Measurements from ENCODE around the gene PGPEP1.
A peak's percentile ranks its signal among the peaks of the same experiment; 100 is the strongest.

Gene PGPEP1

GRCh38 chr19:18417250-18418028, 77.0 kb downstream of the PGPEP1 start:
- DNase-seq (ENCODE audit: extremely low read depth in 1 of 2, low read depth in 1 of 2), result no peak

DNA sequence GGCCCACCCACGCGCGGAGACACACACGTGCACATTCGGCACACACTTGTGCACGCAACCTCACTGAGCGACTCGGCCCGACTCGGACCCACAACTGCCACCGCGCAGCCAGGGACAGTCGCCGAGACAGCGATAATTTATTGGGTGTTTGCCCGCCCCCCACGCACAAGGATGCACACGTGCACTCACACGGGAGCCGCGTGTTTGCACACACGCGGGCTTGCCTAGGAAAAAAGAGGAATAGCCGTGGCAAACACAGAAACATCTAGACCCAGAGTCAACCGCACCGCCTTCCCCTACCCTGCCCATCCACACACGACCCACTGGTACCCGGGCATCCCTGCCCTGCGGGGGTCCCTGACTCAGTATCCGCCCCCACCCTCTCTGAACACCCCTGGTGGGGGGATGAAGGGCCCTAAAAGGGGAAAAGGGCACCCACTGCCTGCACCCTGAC, 77.7 kb downstream of the PGPEP1 start:
- DNase-seq (ENCODE audit: extremely low read depth in 1 of 2, low read depth in 1 of 2), result no peak

DNA sequence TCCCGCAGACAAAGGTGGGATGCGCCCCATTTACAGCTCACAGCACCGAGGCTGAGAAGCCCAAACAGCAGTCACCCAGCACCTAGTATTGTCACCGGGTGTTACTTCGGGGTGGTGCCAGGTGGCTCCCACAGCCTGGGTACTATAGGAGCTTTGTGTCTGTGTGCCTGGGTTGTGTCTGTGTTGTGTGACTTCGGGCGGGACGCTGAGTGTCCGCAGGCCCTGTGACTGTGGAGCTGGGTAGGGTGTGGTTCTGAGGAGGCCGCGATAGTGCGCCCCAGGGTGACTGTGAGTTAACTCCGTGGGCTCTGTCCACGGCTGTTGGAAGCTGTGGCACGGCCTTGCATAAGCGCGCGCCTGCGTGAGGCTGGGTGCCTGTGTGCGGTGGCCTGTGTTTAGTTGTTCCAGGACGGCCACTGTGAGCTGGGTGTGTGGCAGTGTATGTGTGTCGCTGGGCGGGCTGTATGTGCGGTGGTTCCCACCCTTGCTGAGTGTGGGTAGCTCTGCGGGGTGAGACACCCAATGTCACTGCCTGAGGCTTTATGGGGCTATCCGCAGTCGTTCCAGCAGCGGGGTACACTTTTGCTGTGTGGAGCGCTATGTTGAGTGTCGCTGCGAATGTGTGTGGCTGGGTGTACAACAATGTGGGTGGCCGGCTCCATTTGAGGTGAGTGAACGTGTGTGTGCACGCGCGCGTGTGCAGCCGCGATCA, 78.2 kb downstream of the PGPEP1 start:
- DNase-seq (ENCODE audit: extremely low read depth in 1 of 2, low read depth in 1 of 2), result no peak

- DNase-seq (ENCODE audit: extremely low read depth in 1 of 2, low read depth in 1 of 2), result peak in 1 of 2 donors; percentile 64
These were observed 78.8 kb downstream of the PGPEP1 start, which contains the start of gene SSBP4 for GRCh38 chr19:18419195-18419698. TSS of gene SSBP4 (plus strand) at chr19:18419398. CDS start at chr19:18419649, 251 bp downstream.
